Thyroid gland (tissue), 4 donors: ENCODE data around the gene ROBO2.

Experiments
- POLR2A ChIP-seq, 2 donors: fragments of 450-650 bp; IDR thresholded peaks; one replicate each; pipeline ENCODE4 v1.6.1; 2017; ENCODE audit warnings: antibody characterized with exemption in 2 of 2, mild to moderate bottlenecking in 2 of 2, moderate library complexity in 1 of 2
- TF ChIP-seq, protein P1 (sequence below), 6 experiments: fragments of 200-600 bp in 3 of 6; fragments of 450-650 bp in 3 of 6; sonication (generic) in 3 of 6; IDR thresholded peaks; one replicate each; pipeline ENCODE4 v1.5.1; 2016 to 2019; ENCODE audit warnings: antibody characterized with exemption in 6 of 6, mild to moderate bottlenecking in 2 of 6, inconsistent platforms in 1 of 6, moderate library complexity in 1 of 6

DNA sequence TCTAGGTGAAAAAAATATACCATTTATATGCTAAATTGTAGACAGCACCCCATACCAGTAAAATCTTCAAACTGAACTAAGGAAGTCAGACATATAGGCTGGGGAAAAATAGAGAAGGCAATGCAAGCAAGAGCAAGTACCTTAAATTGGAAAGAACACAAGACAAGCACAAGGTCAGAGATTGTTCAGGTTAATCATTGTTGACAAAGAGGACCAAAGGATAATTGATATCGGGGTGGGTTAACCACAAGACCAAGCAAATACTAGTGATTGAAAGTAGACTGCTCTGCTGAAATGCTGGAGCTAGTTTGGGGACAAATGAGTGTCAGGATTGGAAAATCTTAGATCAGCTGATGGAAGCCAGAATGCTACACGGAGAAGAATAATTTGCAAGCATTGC is 499.8 kb downstream of the ROBO2 start:
- no peak for TF ChIP-seq POLR2A (IDR thresholded peaks at IDR 0.05)
- TF ChIP-seq, protein P1, sequence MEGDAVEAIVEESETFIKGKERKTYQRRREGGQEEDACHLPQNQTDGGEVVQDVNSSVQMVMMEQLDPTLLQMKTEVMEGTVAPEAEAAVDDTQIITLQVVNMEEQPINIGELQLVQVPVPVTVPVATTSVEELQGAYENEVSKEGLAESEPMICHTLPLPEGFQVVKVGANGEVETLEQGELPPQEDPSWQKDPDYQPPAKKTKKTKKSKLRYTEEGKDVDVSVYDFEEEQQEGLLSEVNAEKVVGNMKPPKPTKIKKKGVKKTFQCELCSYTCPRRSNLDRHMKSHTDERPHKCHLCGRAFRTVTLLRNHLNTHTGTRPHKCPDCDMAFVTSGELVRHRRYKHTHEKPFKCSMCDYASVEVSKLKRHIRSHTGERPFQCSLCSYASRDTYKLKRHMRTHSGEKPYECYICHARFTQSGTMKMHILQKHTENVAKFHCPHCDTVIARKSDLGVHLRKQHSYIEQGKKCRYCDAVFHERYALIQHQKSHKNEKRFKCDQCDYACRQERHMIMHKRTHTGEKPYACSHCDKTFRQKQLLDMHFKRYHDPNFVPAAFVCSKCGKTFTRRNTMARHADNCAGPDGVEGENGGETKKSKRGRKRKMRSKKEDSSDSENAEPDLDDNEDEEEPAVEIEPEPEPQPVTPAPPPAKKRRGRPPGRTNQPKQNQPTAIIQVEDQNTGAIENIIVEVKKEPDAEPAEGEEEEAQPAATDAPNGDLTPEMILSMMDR (IDR thresholded peaks at IDR 0.05): no peak
